HEK293 (cell line): Measurements from ENCODE around the gene EFCAB8.
A peak's percentile ranks its signal among the peaks of the same experiment; 100 is the strongest.

Experiments used
- CTCF ChIA-PET: fragments of 350-600 bp; formaldehyde crosslinking; extraction: SDS; loops from one replicate; lab custom pipeline; 2021; ENCODE audit warnings: antibody characterized with exemption; lab: Yijun Ruan, JAX
- POLR2A ChIA-PET: fragments of 300-600 bp; formaldehyde crosslinking; extraction: SDS; loops from one replicate; lab custom pipeline; 2020; ENCODE audit warnings: antibody characterized with exemption, inconsistent platforms; lab: Yijun Ruan, JAX
- H3K27ac ChIP-seq: fragments of 200-500 bp; sonication (Bioruptor generic); 2 replicates; pipeline ENCODE4 v1.5.1; 2014; ENCODE audit warnings: low read depth, low read length, control low read depth, inconsistent platforms; ENCODE audit errors: extremely low read depth
- H3K36me3 ChIP-seq, 2 experiments: fragments of 200-500 bp in 1 of 2; sonication (Bioruptor generic) in 1 of 2; 1 replicate in 1 of 2; 2 replicates in 1 of 2; pipeline ENCODE4 v1.5.1; 2014 to 2017; ENCODE audit warnings: inconsistent platforms in 2 of 2, low read length in 2 of 2; ENCODE audit not compliant: control insufficient read depth in 2 of 2, insufficient read depth in 1 of 2
- H3K4me1 ChIP-seq: fragments of 200-500 bp; sonication (Bioruptor generic); 2 replicates; pipeline ENCODE4 v1.5.1; 2014; ENCODE audit warnings: mild to moderate bottlenecking, low read length, inconsistent platforms; ENCODE audit not compliant: control insufficient read depth, insufficient read depth
- H3K4me3 ChIP-seq: 2 replicates; pipeline ENCODE4 v1.5.1; 2011; ENCODE audit warnings: low read depth, mild to moderate bottlenecking, control low read depth, low read length, moderate library complexity
- H3K9me3 ChIP-seq: fragments of 200-500 bp; sonication (Bioruptor generic); 2 replicates; pipeline ENCODE4 v1.5.1; 2014; ENCODE audit warnings: low read depth, low read length, inconsistent platforms; ENCODE audit not compliant: control insufficient read depth, insufficient read depth
- OSR2 ChIP-seq: fragments of 450-650 bp; formaldehyde crosslinking; IDR thresholded peaks from 2 replicates; pipeline ENCODE4 v1.5.1; 2016; ENCODE audit warnings: missing biosample characterization, missing genetic modification characterization
- OVOL3 ChIP-seq: fragments of 450-650 bp; formaldehyde crosslinking; IDR thresholded peaks from 2 replicates; pipeline ENCODE4 v1.5.1; 2016; ENCODE audit warnings: missing biosample characterization, missing genetic modification characterization
- TRIM28 ChIP-seq: IDR thresholded peaks from 2 replicates; pipeline ENCODE4 v1.6.1; 2011; ENCODE audit warnings: low read length, control low read depth, borderline replicate concordance
- ZNF174 ChIP-seq: fragments of 450-650 bp; formaldehyde crosslinking; IDR thresholded peaks from 2 replicates; pipeline ENCODE4 v1.5.0; 2017; ENCODE audit warnings: missing biosample characterization, mild to moderate bottlenecking, missing genetic modification characterization
- ZNF292 ChIP-seq: fragments of 450-650 bp; formaldehyde crosslinking; IDR thresholded peaks from 2 replicates; pipeline ENCODE4 v1.5.1; 2016; ENCODE audit warnings: low read depth, missing biosample characterization, missing genetic modification characterization, borderline replicate concordance
- ZNF350 ChIP-seq: fragments of 450-650 bp; formaldehyde crosslinking; IDR thresholded peaks from 2 replicates; pipeline ENCODE4 v1.5.0; 2017; ENCODE audit warnings: missing biosample characterization, mild to moderate bottlenecking, missing genetic modification characterization
- ZNF473 ChIP-seq: fragments of 450-650 bp; formaldehyde crosslinking; IDR thresholded peaks from 2 replicates; pipeline ENCODE4 v1.5.1; 2017; ENCODE audit warnings: missing biosample characterization, missing genetic modification characterization
- ZNF660 ChIP-seq: fragments of 450-650 bp; IDR thresholded peaks from 2 replicates; pipeline ENCODE4 v1.5.1; 2018; ENCODE audit warnings: missing biosample characterization, mild to moderate bottlenecking, missing genetic modification characterization
- ZNF664 ChIP-seq: fragments of 450-650 bp; formaldehyde crosslinking; IDR thresholded peaks from 2 replicates; pipeline ENCODE4 v1.5.1; 2016; ENCODE audit warnings: missing biosample characterization, missing genetic modification characterization
- TF ChIP-seq, protein P1 (sequence below): fragments of 450-650 bp; formaldehyde crosslinking; IDR thresholded peaks from 2 replicates; pipeline ENCODE4 v1.5.1; 2017; ENCODE audit warnings: missing biosample characterization, mild to moderate bottlenecking, missing genetic modification characterization, moderate library complexity
- TF ChIP-seq, protein P2 (sequence below): fragments of 450-650 bp; formaldehyde crosslinking; IDR thresholded peaks from 2 replicates; pipeline ENCODE4 v1.5.1; 2016; ENCODE audit warnings: missing biosample characterization, missing genetic modification characterization, borderline replicate concordance
- TF ChIP-seq, protein P3 (sequence below): fragments of 450-650 bp; formaldehyde crosslinking; IDR thresholded peaks from 2 replicates; pipeline ENCODE4 v1.5.1; 2016; ENCODE audit warnings: missing biosample characterization, missing genetic modification characterization, low read depth
- TF ChIP-seq, protein P4 (sequence below): fragments of 450-650 bp; formaldehyde crosslinking; IDR thresholded peaks from 2 replicates; pipeline ENCODE4; 2016; ENCODE audit warnings: missing biosample characterization, missing genetic modification characterization
- TF ChIP-seq, protein P5 (sequence below): fragments of 450-650 bp; formaldehyde crosslinking; IDR thresholded peaks from 2 replicates; pipeline ENCODE4 v1.5.1; 2016; ENCODE audit warnings: missing biosample characterization, missing genetic modification characterization, borderline replicate concordance

EFCAB8 gene

DNA sequence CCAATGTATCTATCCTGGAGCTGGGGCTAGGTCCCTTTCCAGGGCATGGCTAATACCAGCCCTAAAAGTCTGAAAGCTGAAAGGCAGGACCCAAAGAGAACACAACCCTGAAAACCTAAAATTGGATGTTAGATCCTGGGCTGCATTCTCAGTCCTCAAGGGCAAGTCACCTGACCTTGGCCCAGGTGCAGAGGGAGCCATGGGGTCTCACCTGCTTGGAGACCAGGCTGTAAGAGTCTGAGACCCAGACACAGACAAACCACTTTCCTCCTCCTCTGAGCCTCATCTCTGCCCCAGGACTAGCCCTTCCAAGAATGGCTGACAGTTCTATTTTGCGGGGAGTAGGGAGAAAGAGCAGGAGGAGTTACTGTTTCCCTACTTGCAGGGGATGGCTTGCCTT is 60.0 kb downstream of the EFCAB8 start:
- no peaks in the 10 kb centered on the region for H3K9me3 ChIP-seq
- H3K4me3 ChIP-seq: no peak overlapping the region
- H3K27ac ChIP-seq: no peak overlapping the region
- ChIA-PET POLR2A (no interaction called here), CTCF (interaction anchor here (0.6 kb wide), 1 partner anchor 10 kb away, joined by 4 read pairs; no protein-coding TSS in a partner anchor)
- H3K36me3 ChIP-seq: no peaks in the 10 kb centered on the region
- TF ChIP-seq ZNF473: no peak
- no peak for TF ChIP-seq ZNF664 (tag by site-specific recombination)
- TF ChIP-seq, protein P1, sequence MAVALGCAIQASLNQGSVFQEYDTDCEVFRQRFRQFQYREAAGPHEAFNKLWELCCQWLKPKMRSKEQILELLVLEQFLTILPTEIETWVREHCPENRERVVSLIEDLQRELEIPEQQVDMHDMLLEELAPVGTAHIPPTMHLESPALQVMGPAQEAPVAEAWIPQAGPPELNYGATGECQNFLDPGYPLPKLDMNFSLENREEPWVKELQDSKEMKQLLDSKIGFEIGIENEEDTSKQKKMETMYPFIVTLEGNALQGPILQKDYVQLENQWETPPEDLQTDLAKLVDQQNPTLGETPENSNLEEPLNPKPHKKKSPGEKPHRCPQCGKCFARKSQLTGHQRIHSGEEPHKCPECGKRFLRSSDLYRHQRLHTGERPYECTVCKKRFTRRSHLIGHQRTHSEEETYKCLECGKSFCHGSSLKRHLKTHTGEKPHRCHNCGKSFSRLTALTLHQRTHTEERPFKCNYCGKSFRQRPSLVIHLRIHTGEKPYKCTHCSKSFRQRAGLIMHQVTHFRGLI: 0 out of 2 replicates have a peak, but pooled peaks have one; percentile 2
- no peak for TF ChIP-seq ZNF350
- TF ChIP-seq, protein P2, sequence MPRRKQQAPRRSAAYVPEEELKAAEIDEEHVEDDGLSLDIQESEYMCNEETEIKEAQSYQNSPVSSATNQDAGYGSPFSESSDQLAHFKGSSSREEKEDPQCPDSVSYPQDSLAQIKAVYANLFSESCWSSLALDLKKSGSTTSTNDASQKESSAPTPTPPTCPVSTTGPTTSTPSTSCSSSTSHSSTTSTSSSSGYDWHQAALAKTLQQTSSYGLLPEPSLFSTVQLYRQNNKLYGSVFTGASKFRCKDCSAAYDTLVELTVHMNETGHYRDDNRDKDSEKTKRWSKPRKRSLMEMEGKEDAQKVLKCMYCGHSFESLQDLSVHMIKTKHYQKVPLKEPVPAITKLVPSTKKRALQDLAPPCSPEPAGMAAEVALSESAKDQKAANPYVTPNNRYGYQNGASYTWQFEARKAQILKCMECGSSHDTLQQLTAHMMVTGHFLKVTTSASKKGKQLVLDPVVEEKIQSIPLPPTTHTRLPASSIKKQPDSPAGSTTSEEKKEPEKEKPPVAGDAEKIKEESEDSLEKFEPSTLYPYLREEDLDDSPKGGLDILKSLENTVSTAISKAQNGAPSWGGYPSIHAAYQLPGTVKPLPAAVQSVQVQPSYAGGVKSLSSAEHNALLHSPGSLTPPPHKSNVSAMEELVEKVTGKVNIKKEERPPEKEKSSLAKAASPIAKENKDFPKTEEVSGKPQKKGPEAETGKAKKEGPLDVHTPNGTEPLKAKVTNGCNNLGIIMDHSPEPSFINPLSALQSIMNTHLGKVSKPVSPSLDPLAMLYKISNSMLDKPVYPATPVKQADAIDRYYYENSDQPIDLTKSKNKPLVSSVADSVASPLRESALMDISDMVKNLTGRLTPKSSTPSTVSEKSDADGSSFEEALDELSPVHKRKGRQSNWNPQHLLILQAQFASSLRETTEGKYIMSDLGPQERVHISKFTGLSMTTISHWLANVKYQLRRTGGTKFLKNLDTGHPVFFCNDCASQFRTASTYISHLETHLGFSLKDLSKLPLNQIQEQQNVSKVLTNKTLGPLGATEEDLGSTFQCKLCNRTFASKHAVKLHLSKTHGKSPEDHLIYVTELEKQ: no peak
- TF ChIP-seq TRIM28: no peak
- no peak for TF ChIP-seq OSR2 (tag by site-specific recombination)
- no peaks in the 10 kb centered on the region for H3K4me1 ChIP-seq

DNA sequence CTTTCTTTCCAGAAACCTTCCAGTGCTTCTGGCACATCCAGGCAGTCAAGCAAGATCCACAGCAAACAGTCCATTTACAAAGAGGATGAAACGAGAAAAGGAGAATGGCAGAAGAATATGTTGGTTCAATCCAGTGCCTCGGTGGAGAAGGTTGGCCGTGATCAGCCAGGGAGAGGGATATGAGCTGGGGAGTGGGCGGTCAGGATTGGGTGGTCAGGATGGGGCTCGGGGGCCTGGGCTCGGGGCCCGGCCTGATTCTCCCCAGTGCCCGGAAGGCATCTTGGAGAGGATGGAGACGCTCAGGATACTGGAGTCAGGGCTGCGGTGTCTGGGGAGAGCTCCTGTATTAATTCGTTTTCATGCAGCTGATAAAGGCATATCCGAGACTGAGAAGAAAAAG is 61.3 kb downstream of the EFCAB8 start:
- POLR2A ChIA-PET: no interaction called here
- TF ChIP-seq OVOL3 (no peak), ZNF174 (no peak), ZNF292 (tag by site-specific recombination) (no peak)
- TF ChIP-seq, protein P3, sequence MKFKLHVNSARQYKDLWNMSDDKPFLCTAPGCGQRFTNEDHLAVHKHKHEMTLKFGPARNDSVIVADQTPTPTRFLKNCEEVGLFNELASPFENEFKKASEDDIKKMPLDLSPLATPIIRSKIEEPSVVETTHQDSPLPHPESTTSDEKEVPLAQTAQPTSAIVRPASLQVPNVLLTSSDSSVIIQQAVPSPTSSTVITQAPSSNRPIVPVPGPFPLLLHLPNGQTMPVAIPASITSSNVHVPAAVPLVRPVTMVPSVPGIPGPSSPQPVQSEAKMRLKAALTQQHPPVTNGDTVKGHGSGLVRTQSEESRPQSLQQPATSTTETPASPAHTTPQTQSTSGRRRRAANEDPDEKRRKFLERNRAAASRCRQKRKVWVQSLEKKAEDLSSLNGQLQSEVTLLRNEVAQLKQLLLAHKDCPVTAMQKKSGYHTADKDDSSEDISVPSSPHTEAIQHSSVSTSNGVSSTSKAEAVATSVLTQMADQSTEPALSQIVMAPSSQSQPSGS: no peak
- TF ChIP-seq, protein P4, sequence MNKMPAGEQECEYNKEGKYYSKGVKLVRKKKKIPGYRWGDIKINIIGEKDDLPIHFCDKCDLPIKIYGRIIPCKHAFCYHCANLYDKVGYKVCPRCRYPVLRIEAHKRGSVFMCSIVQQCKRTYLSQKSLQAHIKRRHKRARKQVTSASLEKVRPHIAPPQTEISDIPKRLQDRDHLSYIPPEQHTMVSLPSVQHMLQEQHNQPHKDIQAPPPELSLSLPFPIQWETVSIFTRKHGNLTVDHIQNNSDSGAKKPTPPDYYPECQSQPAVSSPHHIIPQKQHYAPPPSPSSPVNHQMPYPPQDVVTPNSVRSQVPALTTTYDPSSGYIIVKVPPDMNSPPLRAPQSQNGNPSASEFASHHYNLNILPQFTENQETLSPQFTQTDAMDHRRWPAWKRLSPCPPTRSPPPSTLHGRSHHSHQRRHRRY (tag by site-specific recombination): no peak
- no peaks in the 10 kb centered on the region for H3K36me3 ChIP-seq

DNA sequence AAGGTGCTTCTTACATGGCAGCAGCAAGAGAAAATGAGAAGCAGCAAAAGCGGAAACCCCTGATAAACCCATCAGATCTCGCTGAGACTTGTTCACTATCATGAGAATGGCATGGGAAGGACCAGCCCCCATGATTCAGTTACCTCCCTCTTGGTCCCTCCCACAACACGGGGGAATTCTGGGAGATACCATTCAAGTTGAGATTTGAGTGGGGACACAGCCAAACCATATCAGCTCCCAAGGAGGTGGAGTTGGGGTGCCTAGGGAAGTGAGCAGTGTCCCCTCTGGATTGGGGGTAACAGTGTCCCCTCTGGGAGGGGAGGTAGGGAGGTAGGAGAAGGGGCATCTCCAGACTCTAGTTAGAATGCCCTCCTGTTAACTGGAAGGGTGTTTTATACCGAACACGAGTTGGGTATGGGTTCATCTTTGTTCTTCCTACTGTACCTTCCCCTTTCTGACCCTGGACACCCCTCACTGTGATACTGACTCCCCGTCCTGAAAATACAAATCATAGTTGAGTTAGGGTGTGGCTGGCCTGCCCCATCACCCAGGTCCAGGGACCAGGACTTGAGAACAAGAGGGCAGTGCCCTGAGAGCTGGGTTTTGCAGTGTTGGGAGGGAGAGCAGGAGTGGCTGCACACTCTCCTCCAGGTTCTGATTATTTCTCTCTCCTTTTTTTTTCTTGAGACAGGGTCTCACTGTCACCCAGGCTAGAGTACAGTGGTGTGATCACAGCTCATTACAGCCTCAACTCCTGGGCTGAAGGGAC is 62.0 kb downstream of the EFCAB8 start:
- Histone ChIP-seq H3K9me3 (no peaks in the 10 kb centered on the region), H3K36me3 (no peaks in the 10 kb centered on the region), H3K27ac (no peak overlapping the region), H3K4me1 (no peaks in the 10 kb centered on the region), H3K4me3 (no peak overlapping the region)
- POLR2A ChIA-PET: no interaction called here
- CTCF ChIA-PET: no interaction called here
- TF ChIP-seq, protein P5, sequence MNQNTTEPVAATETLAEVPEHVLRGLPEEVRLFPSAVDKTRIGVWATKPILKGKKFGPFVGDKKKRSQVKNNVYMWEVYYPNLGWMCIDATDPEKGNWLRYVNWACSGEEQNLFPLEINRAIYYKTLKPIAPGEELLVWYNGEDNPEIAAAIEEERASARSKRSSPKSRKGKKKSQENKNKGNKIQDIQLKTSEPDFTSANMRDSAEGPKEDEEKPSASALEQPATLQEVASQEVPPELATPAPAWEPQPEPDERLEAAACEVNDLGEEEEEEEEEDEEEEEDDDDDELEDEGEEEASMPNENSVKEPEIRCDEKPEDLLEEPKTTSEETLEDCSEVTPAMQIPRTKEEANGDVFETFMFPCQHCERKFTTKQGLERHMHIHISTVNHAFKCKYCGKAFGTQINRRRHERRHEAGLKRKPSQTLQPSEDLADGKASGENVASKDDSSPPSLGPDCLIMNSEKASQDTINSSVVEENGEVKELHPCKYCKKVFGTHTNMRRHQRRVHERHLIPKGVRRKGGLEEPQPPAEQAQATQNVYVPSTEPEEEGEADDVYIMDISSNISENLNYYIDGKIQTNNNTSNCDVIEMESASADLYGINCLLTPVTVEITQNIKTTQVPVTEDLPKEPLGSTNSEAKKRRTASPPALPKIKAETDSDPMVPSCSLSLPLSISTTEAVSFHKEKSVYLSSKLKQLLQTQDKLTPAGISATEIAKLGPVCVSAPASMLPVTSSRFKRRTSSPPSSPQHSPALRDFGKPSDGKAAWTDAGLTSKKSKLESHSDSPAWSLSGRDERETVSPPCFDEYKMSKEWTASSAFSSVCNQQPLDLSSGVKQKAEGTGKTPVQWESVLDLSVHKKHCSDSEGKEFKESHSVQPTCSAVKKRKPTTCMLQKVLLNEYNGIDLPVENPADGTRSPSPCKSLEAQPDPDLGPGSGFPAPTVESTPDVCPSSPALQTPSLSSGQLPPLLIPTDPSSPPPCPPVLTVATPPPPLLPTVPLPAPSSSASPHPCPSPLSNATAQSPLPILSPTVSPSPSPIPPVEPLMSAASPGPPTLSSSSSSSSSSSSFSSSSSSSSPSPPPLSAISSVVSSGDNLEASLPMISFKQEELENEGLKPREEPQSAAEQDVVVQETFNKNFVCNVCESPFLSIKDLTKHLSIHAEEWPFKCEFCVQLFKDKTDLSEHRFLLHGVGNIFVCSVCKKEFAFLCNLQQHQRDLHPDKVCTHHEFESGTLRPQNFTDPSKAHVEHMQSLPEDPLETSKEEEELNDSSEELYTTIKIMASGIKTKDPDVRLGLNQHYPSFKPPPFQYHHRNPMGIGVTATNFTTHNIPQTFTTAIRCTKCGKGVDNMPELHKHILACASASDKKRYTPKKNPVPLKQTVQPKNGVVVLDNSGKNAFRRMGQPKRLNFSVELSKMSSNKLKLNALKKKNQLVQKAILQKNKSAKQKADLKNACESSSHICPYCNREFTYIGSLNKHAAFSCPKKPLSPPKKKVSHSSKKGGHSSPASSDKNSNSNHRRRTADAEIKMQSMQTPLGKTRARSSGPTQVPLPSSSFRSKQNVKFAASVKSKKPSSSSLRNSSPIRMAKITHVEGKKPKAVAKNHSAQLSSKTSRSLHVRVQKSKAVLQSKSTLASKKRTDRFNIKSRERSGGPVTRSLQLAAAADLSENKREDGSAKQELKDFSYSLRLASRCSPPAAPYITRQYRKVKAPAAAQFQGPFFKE (tag by site-specific recombination): no peak
- TF ChIP-seq ZNF660 (tag by site-specific recombination): no peak

More for the DNA sequence above, 61.3 kb downstream of the EFCAB8 start:
- Histone ChIP-seq H3K9me3 (no peaks in the 10 kb centered on the region), H3K4me3 (no peak overlapping the region), H3K4me1 (no peaks in the 10 kb centered on the region), H3K27ac (no peak overlapping the region)
- CTCF ChIA-PET: no interaction called here
